ENCODE results near the gene MACF1.

DNA sequence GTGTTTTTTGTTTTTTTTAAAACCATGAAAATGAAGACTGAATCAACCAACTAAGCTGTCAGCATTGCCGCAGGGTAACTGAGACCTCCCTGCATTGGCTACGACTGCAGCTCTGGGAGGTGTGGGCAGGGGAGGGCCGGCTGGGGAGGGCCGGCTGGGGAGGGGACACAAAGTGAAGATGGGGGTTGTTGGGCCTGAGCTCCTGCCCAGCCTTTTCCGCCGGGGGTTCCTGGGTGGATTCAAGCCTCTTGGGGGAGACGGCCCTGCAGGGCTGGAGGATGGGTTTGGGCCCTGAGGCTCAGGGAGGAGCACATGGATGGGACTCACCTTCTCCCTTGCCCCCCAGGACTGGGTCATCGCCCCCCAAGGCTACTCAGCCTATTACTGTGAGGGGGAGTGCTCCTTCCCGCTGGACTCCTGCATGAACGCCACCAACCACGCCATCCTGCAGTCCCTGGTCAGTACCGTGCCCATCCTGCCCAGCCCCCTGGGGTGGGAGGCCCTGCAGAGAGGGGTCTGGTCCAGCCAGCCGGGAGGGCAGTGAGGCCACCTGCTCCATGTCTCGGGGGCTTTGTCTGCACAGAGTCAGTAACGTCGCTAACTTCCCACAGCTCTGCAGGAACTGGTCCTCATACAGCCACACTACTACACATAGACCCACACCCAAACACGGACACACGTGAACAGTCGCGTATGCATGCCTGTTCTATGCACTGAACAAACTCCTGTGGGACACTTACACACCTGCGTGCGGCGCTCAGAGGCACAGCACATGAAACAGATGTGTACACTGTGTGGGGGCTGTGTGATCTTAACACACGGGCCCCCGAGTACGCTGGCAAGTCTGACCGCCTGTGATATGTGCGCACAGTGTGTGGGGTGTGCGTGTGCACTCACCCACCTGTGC lies 318.4 kb downstream of the MACF1 start:
- no peak for TF ChIP-seq POLR2A (IDR thresholded peaks at IDR 0.05)
- TF ChIP-seq, protein P1, sequence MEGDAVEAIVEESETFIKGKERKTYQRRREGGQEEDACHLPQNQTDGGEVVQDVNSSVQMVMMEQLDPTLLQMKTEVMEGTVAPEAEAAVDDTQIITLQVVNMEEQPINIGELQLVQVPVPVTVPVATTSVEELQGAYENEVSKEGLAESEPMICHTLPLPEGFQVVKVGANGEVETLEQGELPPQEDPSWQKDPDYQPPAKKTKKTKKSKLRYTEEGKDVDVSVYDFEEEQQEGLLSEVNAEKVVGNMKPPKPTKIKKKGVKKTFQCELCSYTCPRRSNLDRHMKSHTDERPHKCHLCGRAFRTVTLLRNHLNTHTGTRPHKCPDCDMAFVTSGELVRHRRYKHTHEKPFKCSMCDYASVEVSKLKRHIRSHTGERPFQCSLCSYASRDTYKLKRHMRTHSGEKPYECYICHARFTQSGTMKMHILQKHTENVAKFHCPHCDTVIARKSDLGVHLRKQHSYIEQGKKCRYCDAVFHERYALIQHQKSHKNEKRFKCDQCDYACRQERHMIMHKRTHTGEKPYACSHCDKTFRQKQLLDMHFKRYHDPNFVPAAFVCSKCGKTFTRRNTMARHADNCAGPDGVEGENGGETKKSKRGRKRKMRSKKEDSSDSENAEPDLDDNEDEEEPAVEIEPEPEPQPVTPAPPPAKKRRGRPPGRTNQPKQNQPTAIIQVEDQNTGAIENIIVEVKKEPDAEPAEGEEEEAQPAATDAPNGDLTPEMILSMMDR (IDR thresholded peaks at IDR 0.05) = no peak

All from prostate gland (tissue), 2 donors.